Jurkat, Clone E6-1 (cell line): ENCODE results near the gene MT1E.

Source experiments
- DNase-seq: peaks from one replicate; pipeline ENCODE4 v3.0.0-alpha.2; 2011; ENCODE audit warnings: low read depth, low spot score
- H3K4me3 ChIP-seq: 2 replicates; pipeline ENCODE4 v1.5.1; 2011; ENCODE audit warnings: mild to moderate bottlenecking, low read length, control low read depth, moderate library complexity

MT1E gene

GRCh38 chr16:56637814-56638750 is 12.5 kb downstream of the MT1E start, which contains the start of gene MT1A:
MT1A (plus strand) TSS chr16:56638666; CDS start chr16:56638739, 73 bp downstream.
- H3K4me3 ChIP-seq: no peak within 1 kb of the TSS
- no peak for DNase-seq

- H3K4me3 ChIP-seq: no peak overlapping the region
- DNase-seq: no peak
These were observed 13.5 kb downstream of the MT1E start for GRCh38 chr16:56639045-56639444.

GRCh38 chr16:56640076-56640475 is 14.5 kb downstream of the MT1E start:
- H3K4me3 ChIP-seq: no peak overlapping the region
- DNase-seq: no peak

GRCh38 chr16:56641166-56641565 is 15.6 kb downstream of the MT1E start:
- no peak for DNase-seq

GRCh38 chr16:56643080-56643778 is 17.6 kb downstream of the MT1E start:
- H3K4me3 ChIP-seq: peak overlapping the region; percentile 32
- peak; percentile 35 for DNase-seq

More at GRCh38 chr16:56641166-56641565, 15.6 kb downstream of the MT1E start:
- no peak overlapping the region for H3K4me3 ChIP-seq

GRCh38 chr16:56643833-56644232 is 18.3 kb downstream of the MT1E start:
- peak overlapping the region; percentile 32 for H3K4me3 ChIP-seq
- DNase-seq: no peak

- H3K4me3 ChIP-seq: no peak overlapping the region
- DNase-seq: no peak
These were observed 19.7 kb downstream of the MT1E start for GRCh38 chr16:56645311-56645710.

- no peak overlapping the region for H3K4me3 ChIP-seq
- DNase-seq: no peak
These were observed 20.3 kb downstream of the MT1E start for GRCh38 chr16:56645838-56646237.

GRCh38 chr16:56647641-56648431 is 22.3 kb downstream of the MT1E start:
- no peak for DNase-seq
- no peak overlapping the region for H3K4me3 ChIP-seq

GRCh38 chr16:56649271-56649670 is 23.7 kb downstream of the MT1E start:
- no peak overlapping the region for H3K4me3 ChIP-seq
- DNase-seq: no peak

- H3K4me3 ChIP-seq: no peak overlapping the region
- DNase-seq: no peak
These were observed 24.2 kb downstream of the MT1E start for GRCh38 chr16:56649820-56650219.

GRCh38 chr16:56651586-56651985 is 26.0 kb downstream of the MT1E start, which contains the start of gene MT1B:
MT1B (plus strand) TSS chr16:56651886; CDS start chr16:56651954, 68 bp downstream.
- H3K4me3 ChIP-seq: no peak within 1 kb of the TSS
- DNase-seq: no peak

- no peak for DNase-seq
- H3K4me3 ChIP-seq: no peak overlapping the region
These were observed 27.0 kb downstream of the MT1E start for GRCh38 chr16:56652600-56652999.

- no peak for DNase-seq
- H3K4me3 ChIP-seq: no peak overlapping the region
These were observed 27.6 kb downstream of the MT1E start for GRCh38 chr16:56653218-56653617.

GRCh38 chr16:56657555-56658326 is 32.2 kb downstream of the MT1E start, which contains the start of gene MT1F:
MT1F (plus strand) TSS chr16:56657959; CDS start chr16:56658059, 100 bp downstream.
- no peak for DNase-seq
- peak within 1 kb of the TSS; percentile 50 for H3K4me3 ChIP-seq

- H3K4me3 ChIP-seq: no peak overlapping the region; the same call in 1 of the 2 replicates
- DNase-seq: no peak
These were observed 32.8 kb downstream of the MT1E start for GRCh38 chr16:56658327-56658875.

GRCh38 chr16:56662357-56663354 is 37.1 kb downstream of the MT1E start:
- H3K4me3 ChIP-seq: no peak overlapping the region
- DNase-seq: no peak
